ENCODE measurements around the gene KLK13.

DNA sequence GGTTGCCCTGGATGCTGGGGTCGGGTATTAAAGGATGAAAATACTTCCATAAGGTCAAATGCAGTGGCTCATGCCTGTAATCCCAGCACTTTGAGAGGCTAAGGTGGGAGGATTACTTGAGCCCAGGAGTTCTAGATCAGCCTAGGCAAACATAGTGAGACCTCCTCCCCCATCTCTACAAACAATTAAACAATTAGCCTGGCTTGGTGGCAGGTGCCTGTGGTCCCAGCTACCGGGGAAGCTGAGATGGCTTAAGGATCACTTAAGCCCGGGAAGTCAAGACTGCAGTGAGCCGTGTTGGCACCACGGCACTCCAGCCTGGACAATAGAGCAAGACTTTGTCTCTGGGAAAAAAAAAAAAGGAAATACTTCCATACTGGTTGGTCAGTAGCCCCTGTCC, 40.0 kb downstream of the KLK13 start:
- TF ChIP-seq CTCF (IDR thresholded peaks at IDR 0.05), result no peak
- no peak for TF ChIP-seq POLR2A (IDR thresholded peaks at IDR 0.05)

Measured in thyroid gland (tissue), 4 donors.